ENCODE data around the gene ZDHHC14. TPM values are rescaled to one million over a fixed set of nuclear protein-coding genes. Genes with fewer than 3 reads are reported as not detected.

ZDHHC14 gene
- total and polyA plus RNA-seq, 2 of the 8 experiments (the other 6 are each of a cell fraction or from before 2014, with no cell fraction given) = 2.9 to 5.3 TPM

DNA sequence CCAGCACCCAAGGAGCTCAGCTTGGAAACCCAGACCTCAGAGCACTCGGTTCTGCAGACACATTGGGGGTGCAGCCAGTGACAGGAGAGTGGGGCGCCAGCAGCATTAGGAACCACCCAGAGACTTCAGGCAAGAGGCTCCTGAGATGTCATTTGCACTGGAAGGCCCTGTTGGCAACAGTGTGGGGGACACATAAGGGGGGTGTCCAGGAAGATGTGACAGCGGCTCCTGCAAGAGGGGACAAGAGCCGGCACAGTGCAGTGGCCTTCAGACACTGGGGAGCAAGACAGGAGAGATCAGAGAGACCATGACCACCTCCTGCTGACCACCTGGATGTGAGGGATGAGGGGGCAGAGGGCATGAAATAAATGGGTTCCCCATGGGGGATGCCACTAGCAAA, 235.0 kb downstream of the ZDHHC14 start (continued):
- TF ChIP-seq SP1 (IDR thresholded peaks at IDR 0.05; ENCODE audit: low read depth, low read length) (no peak), CEBPB (IDR thresholded peaks at IDR 0.05; ENCODE audit: low read depth, low read length) (no peak), YY1 (IDR thresholded peaks at IDR 0.05; ENCODE audit: low read depth, low read length) (no peak), TAF1 (IDR thresholded peaks at IDR 0.05; ENCODE audit: low read depth, low read length) (no peak)
- TF ChIP-seq, protein P1, sequence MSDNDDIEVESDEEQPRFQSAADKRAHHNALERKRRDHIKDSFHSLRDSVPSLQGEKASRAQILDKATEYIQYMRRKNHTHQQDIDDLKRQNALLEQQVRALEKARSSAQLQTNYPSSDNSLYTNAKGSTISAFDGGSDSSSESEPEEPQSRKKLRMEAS (IDR thresholded peaks at IDR 0.05) = no peak
